Fibroblast of skin of left biceps (primary cell): ENCODE data around the gene GAP43.
"Not testable (repeated sequence)": the region's sequence is repeated elsewhere in the genome, so short reads cannot be mapped to it uniquely, and the experiment has no call there.

Experiments
- DNase-seq, 2 experiments: peaks; one replicate each; pipeline ENCODE4 v3.0.0-alpha.2; 2013; ENCODE audit warnings: low read depth in 2 of 2

The GAP43 gene

DNA sequence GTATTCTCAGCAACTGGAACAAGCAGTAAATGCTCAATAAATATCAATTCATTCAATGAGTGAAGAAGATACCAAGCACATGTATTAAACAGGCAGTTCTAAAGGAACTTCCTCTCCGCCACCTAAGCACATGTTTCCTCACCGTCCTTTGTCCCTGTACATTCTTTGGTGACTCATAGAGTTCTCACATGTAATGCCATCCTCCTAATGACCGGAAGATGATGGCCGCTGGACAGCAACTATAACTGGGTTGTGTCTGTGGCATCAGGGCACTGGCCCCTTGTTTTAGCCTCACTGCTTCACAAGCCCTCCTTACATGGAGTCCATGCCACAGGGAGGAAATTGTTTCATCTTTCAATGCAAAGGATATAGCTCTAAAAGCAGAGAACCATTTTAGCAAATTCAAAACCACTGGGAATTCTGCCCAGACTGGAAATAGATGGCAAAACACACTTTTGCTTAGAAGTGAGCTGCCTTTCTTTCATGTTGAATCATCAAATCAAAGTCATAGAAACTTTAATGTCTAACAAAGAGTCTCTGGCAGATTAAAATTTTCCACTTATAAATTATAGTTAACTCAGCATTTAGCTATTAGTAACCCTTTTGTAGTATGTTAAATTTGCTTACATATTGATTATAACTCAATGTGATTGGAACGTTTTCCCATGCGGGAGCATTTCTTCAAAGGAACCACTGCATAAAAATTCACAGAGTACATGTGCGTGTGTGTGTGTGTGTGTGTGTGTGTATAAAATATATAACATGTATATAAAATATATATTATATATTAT lies 74.1 kb downstream of the GAP43 start:
- no peak for DNase-seq

DNA sequence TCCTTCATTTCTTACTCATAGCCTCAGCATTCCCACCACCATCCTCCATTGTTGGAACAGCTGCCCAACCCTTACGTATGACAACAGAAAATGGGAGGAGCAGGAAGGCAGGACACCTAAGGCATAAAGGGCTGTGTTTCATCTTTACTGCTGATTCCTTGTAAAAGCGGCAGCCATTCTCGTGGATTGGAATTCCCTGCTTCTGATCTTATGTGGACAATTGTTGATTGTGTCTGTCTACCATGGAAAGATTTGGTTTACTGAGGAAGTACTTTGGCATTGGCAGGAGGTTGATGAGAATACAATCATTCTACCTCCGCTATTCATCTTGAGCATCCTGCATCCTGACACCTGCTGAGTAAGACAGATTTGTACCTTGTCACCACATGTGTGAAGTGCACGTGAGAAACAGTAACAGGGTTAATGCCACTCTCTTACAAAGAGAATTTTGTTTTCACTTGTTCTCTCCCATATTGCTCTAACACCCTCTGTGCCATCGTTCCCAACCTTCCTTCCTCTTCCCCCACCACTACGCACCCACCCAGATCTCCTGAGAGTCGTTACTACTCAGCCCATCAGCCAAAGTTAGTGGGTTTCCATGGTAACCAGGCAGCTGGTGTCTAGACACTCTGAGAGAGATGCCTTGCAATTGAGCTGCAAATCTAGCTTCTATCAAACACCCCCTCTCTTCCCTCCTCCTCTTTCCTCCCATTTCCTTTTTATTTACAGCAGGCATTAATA lies 75.7 kb downstream of the GAP43 start:
- DNase-seq = no peak

DNA sequence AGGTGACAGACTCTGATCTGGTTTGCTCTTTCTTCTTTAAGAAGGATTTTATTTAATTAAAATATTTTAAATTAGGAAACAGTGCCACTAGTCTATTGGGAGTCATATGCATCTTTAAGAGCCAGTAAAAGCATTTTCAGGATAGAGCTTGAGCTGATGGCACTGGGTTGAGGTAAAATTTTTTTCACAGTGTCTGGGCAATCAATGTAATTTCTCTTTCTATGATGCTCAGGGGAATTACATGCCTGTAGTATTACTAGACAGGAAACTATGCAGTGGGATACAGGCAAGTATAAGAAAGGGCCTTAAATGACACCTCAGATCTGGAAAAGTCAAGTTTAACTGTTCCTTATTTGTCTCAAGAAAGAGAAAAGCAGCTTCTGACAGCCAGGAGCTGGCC lies 76.4 kb downstream of the GAP43 start:
- peak; percentile 50 to 57 for DNase-seq

DNA sequence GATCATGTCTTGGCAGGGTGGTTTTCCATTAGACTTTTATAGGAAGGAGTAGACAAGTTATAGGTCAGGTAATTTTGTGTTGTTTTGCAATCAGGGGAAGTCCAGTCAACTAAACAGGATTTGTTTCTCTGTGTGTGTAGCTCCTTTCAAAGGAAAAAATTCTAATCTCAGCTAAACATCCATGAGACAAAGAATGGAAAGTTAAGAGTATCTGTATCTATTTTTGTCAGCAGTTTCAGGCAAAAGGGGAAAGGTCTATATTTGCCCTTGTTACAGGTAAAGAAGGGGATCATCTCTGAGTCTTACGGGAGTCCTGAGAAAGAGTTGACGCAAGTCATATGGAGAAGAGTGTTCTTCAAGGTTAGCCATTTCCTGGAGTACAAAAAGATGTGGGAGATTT lies 79.3 kb downstream of the GAP43 start:
- DNase-seq = no peak

DNA sequence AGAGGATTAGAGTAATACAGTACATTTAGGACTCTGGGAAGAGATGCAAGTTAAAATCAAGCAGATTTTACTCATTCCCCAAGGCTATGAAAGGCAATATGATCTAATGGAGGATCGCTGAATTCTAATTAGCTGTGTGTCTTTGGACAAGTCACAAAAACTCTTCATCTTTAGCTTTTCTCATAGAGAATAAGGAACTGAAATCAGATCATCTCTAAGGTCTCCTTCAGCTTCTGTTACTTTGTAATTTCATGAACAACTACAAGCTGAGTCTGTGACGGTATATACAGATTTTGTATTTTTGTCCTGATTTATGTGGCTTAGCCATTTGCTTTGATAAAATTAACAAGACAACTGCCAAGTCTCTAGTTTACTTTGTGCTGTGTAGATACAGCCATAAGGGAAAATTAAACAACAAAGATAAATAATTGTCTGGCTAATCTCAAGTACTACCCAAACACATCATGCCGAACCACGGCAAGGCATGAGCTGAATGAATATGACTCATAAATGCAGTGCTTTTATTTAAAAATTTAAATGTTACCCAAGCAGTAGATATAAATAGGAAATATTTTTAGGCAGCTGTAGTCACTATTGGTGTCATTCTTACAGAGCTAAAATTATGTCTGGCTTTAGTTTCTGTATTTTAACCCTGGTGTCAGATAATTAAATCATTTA lies 81.5 kb downstream of the GAP43 start:
- no peak for DNase-seq

DNA sequence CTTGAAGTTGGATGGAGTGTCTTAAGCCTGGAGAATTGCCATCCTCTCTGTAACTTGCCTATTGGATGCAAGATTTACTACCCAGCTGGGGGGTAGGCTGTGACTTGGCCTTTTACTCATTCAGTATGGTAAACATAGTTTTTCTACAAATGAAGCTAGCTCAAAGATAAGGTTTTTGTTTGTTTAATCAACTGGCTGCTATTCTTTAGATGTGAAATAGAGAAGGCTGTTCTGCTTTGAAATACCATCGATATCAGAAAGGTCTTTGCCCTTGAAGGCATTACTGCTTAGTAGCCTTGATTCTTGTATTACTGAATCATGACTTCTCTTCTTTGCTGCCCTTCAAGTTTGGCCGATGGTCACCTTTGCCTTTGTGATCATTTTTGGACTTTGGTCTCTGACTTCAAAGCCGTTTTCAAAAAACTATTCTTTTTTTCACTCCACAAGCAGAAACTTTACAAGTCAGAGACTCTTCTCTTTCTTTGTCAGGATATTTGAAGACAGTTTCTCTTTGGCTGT lies 83.1 kb downstream of the GAP43 start:
- DNase-seq = no peak

DNA sequence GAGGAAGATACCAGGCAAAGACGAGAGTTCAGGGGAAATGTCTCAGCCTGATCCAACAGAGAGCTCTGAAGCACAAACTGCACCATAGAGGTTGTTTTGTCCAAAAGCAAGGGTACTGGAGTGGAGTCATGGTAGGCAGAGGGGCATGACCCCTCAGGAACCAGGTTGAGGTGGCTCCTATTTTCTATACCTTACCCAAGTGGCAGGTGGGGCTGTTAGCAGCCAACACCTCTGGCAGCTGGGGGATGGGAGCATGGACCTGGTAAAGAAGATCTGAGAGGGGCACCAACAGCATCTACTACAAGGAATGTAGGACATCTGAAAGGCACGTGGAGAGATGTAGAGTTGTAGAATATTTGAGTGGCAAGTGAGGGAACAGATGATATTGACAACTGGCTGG lies 85.2 kb downstream of the GAP43 start:
- DNase-seq = no peak

DNA sequence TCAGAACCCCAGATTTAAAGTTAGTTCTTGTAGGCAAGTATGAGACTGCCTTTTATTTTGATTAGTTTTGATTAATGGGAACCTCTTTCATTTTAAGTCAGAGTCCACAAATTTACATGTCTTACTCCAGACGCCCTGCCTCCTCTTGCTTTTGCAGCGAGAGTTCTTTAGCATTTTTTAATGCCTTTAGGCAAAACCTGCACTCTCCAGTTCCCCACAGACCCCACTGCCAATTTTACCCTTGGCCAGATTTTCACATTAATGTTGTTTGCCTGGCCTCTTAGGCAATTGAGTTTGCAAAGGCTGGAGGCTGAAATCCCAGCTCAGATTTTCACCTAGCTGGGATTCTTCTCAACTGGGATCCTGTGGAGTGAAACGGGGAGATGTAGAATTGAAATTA lies 85.8 kb downstream of the GAP43 start:
- no peak for DNase-seq

DNA sequence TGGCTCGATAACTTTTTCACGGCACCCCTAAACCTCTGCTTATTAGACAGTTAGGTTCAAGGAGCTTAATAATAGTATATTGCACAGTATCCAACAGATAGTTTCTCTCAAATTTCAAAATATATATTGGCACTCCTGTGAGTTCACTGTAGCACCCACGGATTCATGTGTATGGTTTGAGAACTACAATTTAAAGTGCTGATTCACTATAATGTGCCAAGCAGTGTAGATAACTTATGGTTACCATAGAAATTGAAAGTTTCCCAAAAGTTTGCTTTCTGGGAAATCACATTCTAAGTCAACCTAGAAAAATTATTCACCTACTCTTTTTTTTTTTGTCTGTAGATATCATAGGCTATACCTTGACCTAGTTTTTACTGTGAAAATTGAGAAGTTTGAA lies 86.6 kb downstream of the GAP43 start:
- no peak for DNase-seq

DNA sequence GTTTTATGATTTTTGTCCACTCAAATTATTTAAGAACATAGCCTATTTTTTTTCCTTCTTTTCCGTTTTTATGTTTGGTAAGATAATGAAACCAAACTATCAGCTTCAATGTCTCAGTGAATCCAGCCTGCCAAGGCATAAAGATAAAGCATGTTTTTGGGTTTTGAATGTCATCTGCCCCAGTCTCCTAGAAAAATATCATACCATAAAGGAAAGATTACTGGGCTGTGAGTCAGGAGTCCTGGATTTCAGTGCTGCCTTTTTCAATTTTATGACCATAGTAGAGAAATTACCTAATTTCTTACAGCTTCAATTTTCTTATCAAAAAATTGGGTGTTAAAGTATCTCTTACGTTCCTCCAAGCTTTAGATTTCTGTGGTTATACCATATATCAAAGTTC lies 87.5 kb downstream of the GAP43 start:
- DNase-seq = no peak

DNA sequence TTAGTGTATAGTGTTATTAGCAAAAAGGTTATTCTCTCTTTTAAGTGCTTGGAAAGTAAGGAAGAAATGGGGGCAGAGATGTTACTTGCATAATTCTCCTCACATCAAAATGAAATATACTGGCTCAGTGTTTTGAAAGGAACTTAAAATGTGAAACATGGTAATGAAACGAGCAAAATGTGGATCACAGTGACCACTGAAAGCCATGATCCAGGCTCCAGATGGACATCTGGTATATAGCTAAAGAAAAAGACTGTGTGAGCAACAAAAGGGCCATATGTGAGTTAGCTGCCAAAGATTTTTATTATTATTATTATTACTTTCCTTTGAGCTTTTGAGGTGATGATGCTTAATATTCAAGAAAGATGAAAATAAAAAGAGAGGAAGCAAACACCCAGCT lies 89.6 kb downstream of the GAP43 start:
- DNase-seq = no peak

DNA sequence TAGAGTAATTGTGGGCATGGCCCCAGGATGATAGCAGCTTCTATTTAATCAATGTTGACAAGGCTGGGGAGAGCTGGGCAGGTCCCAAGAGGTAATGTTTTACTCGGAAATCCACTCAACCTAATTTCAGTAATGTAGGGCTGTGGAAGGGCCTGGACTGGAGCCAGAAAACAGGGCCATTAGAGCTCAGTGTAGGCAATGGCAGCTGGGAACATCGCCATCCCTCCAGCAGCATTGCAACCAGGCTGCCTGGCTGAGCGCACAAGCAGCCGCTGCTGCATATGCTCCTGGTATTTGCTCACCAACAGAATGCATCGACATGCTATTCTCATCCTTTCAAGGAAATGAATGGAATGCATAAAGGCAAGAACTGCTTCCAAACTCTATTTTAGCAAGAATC lies 90.0 kb downstream of the GAP43 start:
- DNase-seq = peak in 1 of 2 experiments; percentile 40

DNA sequence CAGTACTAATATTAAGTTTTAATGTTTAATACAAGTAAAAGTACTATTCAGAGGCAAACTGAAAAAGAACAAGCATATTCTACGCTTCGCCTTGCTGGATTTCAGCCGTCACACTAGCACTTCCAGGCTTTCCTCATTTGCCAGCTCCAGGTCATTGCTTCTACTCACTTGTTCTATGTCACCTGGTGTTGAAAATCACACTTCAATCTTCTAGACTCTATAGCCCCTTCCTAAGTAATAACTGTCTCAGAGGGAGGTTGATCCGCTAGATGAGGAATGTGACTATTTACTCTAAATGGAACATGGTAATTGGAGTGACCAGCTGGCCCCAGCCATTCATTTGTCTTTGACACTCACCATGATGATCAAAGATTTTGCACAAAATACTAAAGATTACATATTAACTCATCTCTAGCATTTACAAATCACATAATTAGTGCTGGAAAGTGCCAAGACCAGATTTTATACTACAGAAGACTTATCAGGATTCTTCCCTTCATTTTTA lies 92.0 kb downstream of the GAP43 start:
- no peak for DNase-seq

DNA sequence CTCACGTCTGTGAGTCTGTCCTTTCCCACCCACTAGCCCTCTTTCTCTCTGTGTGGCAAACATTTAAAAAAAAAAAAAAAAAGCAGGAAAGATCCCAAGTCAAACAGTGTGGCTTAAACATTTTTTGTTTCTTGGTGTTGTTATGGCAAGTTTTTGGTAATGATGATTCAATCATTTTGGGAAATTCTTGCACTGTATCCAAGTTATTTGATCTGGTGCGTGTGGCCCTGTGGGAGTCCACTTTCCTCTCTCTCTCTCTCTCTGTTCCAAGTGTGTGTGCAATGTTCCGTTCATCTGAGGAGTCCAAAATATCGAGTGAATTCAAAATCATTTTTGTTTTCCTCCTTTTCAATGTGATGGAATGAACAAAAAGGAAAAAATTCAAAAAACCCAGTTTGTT lies 97.7 kb downstream of the GAP43 start:
- DNase-seq = no peak

DNA sequence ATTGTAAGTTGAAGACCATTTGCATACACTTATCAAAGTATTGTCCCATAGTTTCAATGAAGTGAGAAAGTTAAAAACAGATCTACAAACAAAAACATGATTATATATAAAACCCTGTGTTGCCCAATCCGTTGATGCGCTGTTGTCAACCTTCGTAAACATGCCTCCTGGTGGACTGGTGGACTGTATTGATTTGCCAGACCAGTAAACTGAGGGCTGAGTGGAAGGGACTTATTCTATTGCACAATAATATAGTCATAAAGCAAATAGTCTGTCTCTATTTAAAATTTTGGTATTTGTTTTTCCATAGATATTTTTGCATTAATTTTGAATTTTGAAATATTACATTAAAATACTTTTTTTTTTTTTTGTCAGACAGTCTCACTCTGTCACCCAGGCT lies 102.5 kb downstream of the GAP43 start:
- DNase-seq = no peak

DNA sequence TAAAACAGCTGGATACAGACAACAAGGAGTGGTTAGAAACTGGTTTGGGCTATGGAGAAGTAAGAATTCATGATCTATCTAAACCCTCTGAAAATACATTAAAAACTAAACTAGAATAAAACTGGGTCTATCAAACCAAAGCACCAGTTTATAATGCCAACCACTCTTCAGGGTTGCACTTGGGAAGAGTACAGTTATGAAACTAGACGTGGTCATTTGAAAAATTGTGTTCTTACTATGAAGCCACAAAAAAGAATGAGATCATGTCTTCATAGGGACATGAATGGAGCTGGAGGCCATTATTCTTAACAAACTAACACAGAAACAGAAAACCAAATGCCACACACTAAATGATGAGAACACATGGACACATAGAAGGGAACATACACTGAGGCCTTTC lies 103.8 kb downstream of the GAP43 start:
- DNase-seq = no peak

DNA sequence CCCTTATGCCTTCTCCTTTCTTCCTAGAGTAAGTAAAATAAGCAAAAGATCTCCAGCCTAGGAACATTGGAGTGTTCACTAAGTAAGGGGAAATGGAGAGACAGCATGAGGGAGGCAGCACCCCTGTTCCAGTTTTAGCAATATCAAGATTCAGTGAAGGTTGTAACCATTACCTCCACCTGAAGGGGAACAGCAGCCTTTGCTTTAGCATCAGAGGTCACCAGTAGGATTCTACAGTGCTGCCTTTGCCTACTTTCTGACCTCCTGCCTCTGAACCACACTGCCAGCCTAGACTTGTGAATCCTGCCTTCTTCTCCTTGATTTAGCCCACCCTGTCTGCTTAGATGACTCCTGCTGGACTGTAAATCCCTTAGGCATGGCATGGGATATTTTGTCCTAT lies 104.7 kb downstream of the GAP43 start:
- no peak for DNase-seq

DNA sequence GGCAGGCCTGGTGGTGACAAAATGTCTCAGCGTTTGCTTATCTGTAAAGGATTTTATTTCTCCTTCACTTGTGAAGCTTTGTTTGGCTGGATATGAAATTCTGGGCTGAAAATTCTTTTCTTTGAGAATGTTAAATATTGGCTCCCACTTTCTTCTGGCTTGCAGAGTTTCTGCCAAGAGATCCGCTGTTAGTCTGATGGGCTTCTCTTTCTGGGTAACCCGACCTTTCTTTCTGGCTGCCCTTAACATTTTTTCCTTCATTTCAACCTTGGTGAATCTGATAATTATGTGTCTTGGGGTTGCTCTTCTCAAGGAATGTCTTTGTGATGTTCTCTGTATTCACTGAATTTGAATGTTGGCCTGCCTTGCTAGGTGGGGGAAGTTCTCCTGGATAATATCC lies 113.0 kb downstream of the GAP43 start:
- DNase-seq = not testable (repeated sequence)

DNA sequence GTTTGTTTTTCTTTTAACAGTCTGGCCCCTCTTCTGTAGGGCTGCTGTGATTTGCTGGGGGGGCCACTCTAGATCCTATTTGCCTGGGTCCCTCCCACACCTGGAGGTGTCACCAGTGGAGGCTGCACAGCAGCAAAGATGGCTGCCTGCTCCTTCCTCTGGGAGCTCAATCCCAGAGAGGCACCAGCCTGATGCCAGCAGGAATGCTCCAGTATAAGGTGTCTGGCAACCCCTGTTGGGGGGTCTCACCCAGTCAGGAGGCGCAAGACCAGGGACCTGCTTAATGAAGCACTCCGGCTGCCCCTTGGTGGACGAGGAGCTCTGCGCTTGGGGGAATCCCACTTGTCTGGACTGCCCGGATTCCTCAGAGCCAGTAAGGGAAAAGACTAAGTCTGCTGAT lies 118.3 kb downstream of the GAP43 start:
- DNase-seq = no peak

DNA sequence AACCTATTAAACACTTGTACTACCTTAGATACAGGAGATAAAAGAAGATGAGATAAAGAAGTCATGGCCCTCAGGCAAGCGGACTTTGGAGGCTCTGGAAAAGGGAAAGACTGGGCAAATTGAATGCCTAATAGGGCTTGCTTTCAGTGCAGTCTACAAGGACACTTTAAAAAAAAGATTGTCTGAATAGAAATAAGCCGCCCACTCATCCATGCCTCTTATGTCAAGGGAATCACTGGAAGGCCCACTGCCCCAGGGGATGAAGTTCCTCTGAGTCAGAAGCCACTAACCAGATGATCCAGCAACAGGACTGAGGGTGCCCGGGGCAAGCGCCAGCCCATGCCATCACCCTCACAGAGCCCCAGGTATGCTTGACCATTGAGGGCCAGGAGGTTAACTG lies 121.2 kb downstream of the GAP43 start:
- not testable (repeated sequence) for DNase-seq

DNA sequence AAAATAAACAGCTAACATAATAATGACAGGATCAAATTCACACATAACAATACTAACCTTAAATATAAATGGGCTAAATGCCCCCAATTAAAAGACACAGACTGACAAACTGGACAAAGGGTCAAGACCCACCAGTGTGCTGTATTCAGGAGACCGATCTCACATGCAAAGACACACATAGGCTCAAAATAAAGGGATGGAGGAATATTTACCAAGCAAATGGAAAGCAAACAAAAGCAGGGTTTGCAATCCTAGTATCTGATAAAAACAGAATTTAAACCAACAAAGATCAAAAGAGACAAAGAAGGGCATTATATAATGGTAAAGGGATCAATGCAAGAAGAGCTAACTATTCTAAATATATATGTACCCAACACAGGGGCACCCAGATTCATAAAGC lies 129.7 kb downstream of the GAP43 start:
- not testable (repeated sequence) for DNase-seq

DNA sequence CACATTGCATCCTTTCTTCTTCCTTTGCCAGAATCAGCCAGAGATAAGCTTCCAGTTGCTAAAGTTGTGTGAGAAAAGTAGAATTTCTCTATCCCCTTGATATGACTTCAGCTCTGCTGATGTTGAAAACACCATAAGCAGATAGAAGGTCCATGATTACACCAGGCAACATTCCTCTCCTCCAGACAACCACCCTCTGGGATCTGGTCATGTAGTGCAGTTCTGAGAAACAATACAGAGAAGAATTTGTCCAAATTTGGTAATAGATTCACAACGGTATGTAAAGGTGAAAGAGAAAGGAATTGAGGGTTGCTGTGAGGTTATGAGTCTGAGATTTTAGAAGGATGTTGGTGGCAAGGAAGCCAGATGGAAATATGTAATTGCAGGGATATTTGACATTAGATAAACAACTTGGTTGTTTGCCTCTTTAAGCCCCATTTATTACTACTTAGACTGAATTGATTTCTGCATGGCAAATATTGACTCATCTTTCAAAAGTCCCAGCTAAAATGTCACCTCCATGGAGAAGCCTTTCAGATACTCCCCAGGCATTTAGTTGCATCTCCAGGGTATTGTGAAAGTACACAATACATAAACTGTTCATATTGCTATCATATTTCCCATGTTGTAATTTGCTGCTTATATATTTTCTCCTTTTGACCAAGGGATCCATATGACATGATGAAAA lies 134.9 kb downstream of the GAP43 start:
- no peak for DNase-seq
